ENCODE data around the gene WDR26. TPM values are rescaled to one million over a fixed set of nuclear protein-coding genes. Genes with fewer than 3 reads are reported as not detected.

The WDR26 gene
- total RNA-seq, 1 experiment from 2014 or later, result 81.4 TPM

DNA sequence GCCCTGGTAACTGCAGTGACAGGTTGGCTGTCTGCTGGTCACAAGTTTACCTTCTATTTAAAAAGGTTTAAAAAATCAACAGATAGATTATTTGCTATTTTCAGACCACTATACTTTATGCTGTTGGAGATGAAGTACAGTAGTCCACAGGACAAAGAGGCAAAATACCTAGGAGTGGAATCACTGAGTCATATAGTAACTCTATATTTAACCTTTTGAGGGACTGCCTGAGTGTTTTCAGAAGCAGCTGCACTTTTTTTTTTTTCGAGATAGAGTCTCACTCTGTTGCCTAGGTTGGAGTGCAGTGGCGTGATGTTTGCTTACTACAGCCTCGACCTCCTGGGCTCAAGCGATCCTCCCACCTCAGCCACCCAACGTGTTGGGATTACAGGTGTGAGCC, 66.2 kb downstream of the WDR26 start:
- H3K36me3 Mint-ChIP-seq (ENCODE audit: insufficient read depth in 1 of 3, low read depth in 3 of 3), result peaks cover 53 to 87% (median 86%) of the 10 kb centered on the region in 3 experiments
- Histone ChIP-seq H4K20me1 (ENCODE audit: control insufficient read depth, insufficient read depth, insufficient read length) (no peaks in the 10 kb centered on the region), H3K79me2 (ENCODE audit: insufficient read depth, low read length) (peaks cover 1% of the 10 kb centered on the region; the same call in 1 of the 2 replicates)

More for the DNA sequence above, 66.2 kb downstream of the WDR26 start:
- Histone ChIP-seq H3K27ac (ENCODE audit: insufficient read length, low read depth, low read length) (no peak overlapping the region), H3K18ac (ENCODE audit: insufficient read length, low read depth, low read length) (no peak overlapping the region), H3K27me3 (ENCODE audit: insufficient read depth, low read length) (no peaks in the 10 kb centered on the region), H3K23me2 (ENCODE audit: insufficient read length, low read depth, low read length, poor library complexity, severe bottlenecking) (no peaks in the 10 kb centered on the region), H3K4me1 (ENCODE audit: insufficient read depth, low read length) (no peaks in the 10 kb centered on the region), H3T11ph (ENCODE audit: low read length) (no peak overlapping the region), H3K9me3 (ENCODE audit: control insufficient read depth, low read depth, low read length) (no peaks in the 10 kb centered on the region), H3K4ac (ENCODE audit: low read depth, low read length) (no peak overlapping the region), H3K56ac (ENCODE audit: insufficient read length, low read depth, low read length) (no peak overlapping the region), H3K9ac (ENCODE audit: extremely low read depth, insufficient read length, low read length) (no peak overlapping the region), H3K79me1 (ENCODE audit: insufficient read depth, low read depth, low read length, poor library complexity, severe bottlenecking) (peaks cover 5% of the 10 kb centered on the region), H2BK15ac (ENCODE audit: low read depth, low read length) (no peak overlapping the region), H4K5ac (ENCODE audit: insufficient read length, low read depth, low read length) (no peak overlapping the region), H3K14ac (ENCODE audit: insufficient read depth, low read length) (no peak overlapping the region), H2BK12ac (ENCODE audit: insufficient read length, low read depth, low read length) (no peak overlapping the region), H2BK120ac (ENCODE audit: low read depth, low read length, poor library complexity, severe bottlenecking) (no peak overlapping the region), H4K8ac (replicated peaks; ENCODE audit: insufficient read length, low read depth, low read length) (no peak overlapping the region), H3K4me2 (ENCODE audit: insufficient read depth, insufficient read length, low read length) (no peak overlapping the region), H4K91ac (ENCODE audit: insufficient read length, low read depth, low read length) (no peak overlapping the region), H2BK20ac (ENCODE audit: low read depth, low read length, poor library complexity, severe bottlenecking) (no peak overlapping the region), H2AK5ac (ENCODE audit: insufficient read length, low read length) (no peak overlapping the region), H2AFZ (ENCODE audit: low read length) (no peak overlapping the region), H2BK5ac (ENCODE audit: insufficient read length, low read length) (no peak overlapping the region), H3K23ac (ENCODE audit: insufficient read length, low read depth, low read length) (no peak overlapping the region)
- no peak for TF ChIP-seq CTCF (conservative IDR thresholded peaks at IDR 0.05)
- no peak for DNase-seq
- Mint-ChIP-seq H3K4me3 (no peak overlapping the region), H3K4me1 (peaks cover 7 to 9% of the 10 kb centered on the region in 2 experiments; a peak in 3 of 4 replicates), H3K27me3 (ENCODE audit: low read depth) (no peaks in the 10 kb centered on the region), H3K9me3 (no peaks in the 10 kb centered on the region), H3K27ac (no peak overlapping the region)
- WGBS (ENCODE audit: extremely low coverage, insufficient read length, low lambda C conversion rate), result no CpG with 5 or more reads among the region's 5 CpGs

Data from H9 (cell line).